A673 (cell line): Measurements from ENCODE around the gene KCNMB3. TPM values are rescaled to one million over a fixed set of nuclear protein-coding genes. Genes with fewer than 3 reads are reported as not detected.

Source experiments
- BruUV-seq: library from RNA; stranded (reverse); fragments of 400-500 nt; replicated peaks from 2 replicates; lab custom pipeline; 2021; lab: Mats Ljungman, UMichigan
- CTCF ChIA-PET: fragments of 300-600 bp; sonication (Branson Sonifier 250); formaldehyde crosslinking; loops from one replicate; lab custom pipeline; 2022; ENCODE audit warnings: antibody characterized with exemption; lab: Charles Lee
- POLR2A ChIA-PET: fragments of 300-600 bp; sonication (Branson Sonifier 250); formaldehyde crosslinking; loops from one replicate; lab custom pipeline; 2022; ENCODE audit warnings: antibody characterized with exemption; ENCODE audit not compliant: low non-redundant PET; lab: Charles Lee
- DNase-seq: peaks from one replicate; pipeline ENCODE4 v3.0.0-alpha.2; 2015; ENCODE audit warnings: low spot score
- H3K27ac ChIP-seq: fragments of 200-600 bp; sonication (generic); 2 replicates; pipeline ENCODE4 v1.5.1; 2016; ENCODE audit warnings: mixed run types, low read depth, mild to moderate bottlenecking, mixed read lengths, antibody characterized with exemption, low read length; ENCODE audit not compliant: poor library complexity, severe bottlenecking
- H3K27me3 ChIP-seq: fragments of 200-600 bp; sonication (generic); replicated peaks from 2 replicates; pipeline ENCODE4 v1.6.1; 2017; ENCODE audit warnings: mixed run types, low read depth, mild to moderate bottlenecking, mixed read lengths, antibody characterized with exemption, low read length; ENCODE audit not compliant: insufficient read depth, poor library complexity
- H3K36me3 ChIP-seq: fragments of 200-600 bp; sonication (generic); 2 replicates; pipeline ENCODE4 v1.6.1; 2016; ENCODE audit warnings: mixed run types, mild to moderate bottlenecking, mixed read lengths, antibody characterized with exemption, low read length; ENCODE audit not compliant: insufficient read depth, poor library complexity, severe bottlenecking
- H3K4me1 ChIP-seq: fragments of 200-600 bp; sonication (generic); 2 replicates; pipeline ENCODE4 v1.6.1; 2017; ENCODE audit warnings: mixed run types, mild to moderate bottlenecking, mixed read lengths, antibody characterized with exemption, low read length; ENCODE audit not compliant: insufficient read depth, poor library complexity, severe bottlenecking
- H3K4me3 ChIP-seq: fragments of 200-600 bp; sonication (generic); 2 replicates; pipeline ENCODE4 v1.5.1; 2016; ENCODE audit warnings: low read depth, mixed run types, mild to moderate bottlenecking, mixed read lengths, low read length; ENCODE audit not compliant: poor library complexity, severe bottlenecking
- H3K9me3 ChIP-seq: fragments of 200-600 bp; sonication (generic); 2 replicates; pipeline ENCODE4 v1.6.1; 2016; ENCODE audit warnings: mixed run types, low read depth, mild to moderate bottlenecking, mixed read lengths, antibody characterized with exemption, low read length; ENCODE audit not compliant: poor library complexity, severe bottlenecking
- EZH2 ChIP-seq: fragments of 200-600 bp; sonication (generic); IDR thresholded peaks from 2 replicates; pipeline ENCODE4 v1.6.1; 2017; ENCODE audit warnings: borderline replicate concordance, low read depth, mild to moderate bottlenecking, mixed read lengths, antibody characterized with exemption, low read length; ENCODE audit not compliant: poor library complexity, severe bottlenecking
- intact Hi-C: fragments of 100-400 bp; cut with micrococcal nuclease; formaldehyde crosslinking; loops from one replicate; pipeline ENCODE4 v1.10.0; 2022; ENCODE audit not compliant: unreplicated experiment
- total RNA-seq: library from RNA; stranded (reverse); gene quantifications from 2 replicates; pipeline ENCODE4 v1.2.3, GENCODE V29; 2021
- TF ChIP-seq, protein P1 (sequence below): fragments of 300-800, 200-600 bp; sonication (generic); conservative IDR thresholded peaks from 2 replicates; pipeline ENCODE4 v1.5.1; 2017; ENCODE audit warnings: low read depth, mild to moderate bottlenecking, antibody characterized with exemption, low read length, moderate library complexity, mixed read lengths

KCNMB3 gene
- total RNA-seq, 1 experiment from 2014 or later = 4.3 TPM

DNA sequence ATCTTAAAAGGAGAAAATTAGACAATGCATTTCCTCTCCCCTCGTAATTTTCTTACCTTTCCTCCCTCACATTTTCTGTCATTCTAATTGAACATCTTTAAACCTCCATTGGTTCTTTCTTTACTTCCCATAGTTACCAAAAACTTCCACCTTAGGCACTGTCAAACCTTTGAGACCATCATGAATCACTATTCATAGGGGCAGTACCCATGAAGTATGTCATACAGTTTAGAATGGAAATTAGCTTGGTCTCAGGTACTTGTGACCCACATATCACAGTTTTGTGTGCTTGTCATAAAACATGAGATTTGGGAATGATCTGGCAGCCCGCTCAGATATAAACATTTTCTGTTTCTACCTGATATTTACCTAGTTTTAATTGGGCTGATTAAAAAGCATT, 50.1 kb downstream of the KCNMB3 start:
- Histone ChIP-seq H3K4me3 (no peak overlapping the region), H3K27ac (no peak overlapping the region), H3K4me1 (no peaks in the 10 kb centered on the region), H3K9me3 (no peaks in the 10 kb centered on the region), H3K36me3 (peaks cover 7% of the 10 kb centered on the region), H3K27me3 (no peaks in the 10 kb centered on the region)
- intact Hi-C loops = no loop called here
- no peak for DNase-seq
- CTCF ChIA-PET = no interaction called here
- TF ChIP-seq EZH2 = no peak
- TF ChIP-seq, protein P1, sequence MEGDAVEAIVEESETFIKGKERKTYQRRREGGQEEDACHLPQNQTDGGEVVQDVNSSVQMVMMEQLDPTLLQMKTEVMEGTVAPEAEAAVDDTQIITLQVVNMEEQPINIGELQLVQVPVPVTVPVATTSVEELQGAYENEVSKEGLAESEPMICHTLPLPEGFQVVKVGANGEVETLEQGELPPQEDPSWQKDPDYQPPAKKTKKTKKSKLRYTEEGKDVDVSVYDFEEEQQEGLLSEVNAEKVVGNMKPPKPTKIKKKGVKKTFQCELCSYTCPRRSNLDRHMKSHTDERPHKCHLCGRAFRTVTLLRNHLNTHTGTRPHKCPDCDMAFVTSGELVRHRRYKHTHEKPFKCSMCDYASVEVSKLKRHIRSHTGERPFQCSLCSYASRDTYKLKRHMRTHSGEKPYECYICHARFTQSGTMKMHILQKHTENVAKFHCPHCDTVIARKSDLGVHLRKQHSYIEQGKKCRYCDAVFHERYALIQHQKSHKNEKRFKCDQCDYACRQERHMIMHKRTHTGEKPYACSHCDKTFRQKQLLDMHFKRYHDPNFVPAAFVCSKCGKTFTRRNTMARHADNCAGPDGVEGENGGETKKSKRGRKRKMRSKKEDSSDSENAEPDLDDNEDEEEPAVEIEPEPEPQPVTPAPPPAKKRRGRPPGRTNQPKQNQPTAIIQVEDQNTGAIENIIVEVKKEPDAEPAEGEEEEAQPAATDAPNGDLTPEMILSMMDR = no peak
- BruUV-seq = no TSS peak
- POLR2A ChIA-PET = no interaction called here

- CTCF ChIA-PET = no interaction called here
Measured at GRCh38 chr3:179196700-179197099, 54.2 kb downstream of the KCNMB3 start.

DNA sequence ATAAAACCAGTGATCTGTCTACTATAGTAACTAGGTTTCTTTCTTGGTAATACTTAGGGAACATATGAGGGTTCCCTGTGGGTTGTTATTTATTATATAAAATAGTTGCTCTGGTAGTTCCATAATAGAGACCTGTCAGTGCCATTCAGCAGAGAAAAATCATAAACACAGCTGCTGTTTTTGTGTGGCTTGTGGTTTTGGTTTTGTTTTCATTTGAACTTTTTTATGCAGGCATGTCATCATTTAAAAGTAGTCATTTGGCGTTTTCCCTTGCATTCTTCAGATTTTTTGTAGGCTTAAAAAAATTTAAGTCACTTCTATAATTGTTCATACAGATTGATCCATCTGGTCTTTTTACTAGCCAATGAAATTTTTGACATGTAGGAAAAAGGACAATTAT, 54.8 kb downstream of the KCNMB3 start:
- no peaks in the 10 kb centered on the region for H3K4me1 ChIP-seq
- H3K27ac ChIP-seq = no peak overlapping the region
- CTCF ChIA-PET = no interaction called here
- no TSS peak for BruUV-seq
- no peak overlapping the region for H3K4me3 ChIP-seq
- peak; percentile 14 for DNase-seq
- no peaks in the 10 kb centered on the region for H3K36me3 ChIP-seq
- no peaks in the 10 kb centered on the region for H3K27me3 ChIP-seq
- no peak for TF ChIP-seq EZH2
- TF ChIP-seq, protein P1 = no peak
- intact Hi-C loops = no loop called here
- POLR2A ChIA-PET = no interaction called here
- no peaks in the 10 kb centered on the region for H3K9me3 ChIP-seq

More at GRCh38 chr3:179196700-179197099, 54.2 kb downstream of the KCNMB3 start:
- no peaks in the 10 kb centered on the region for H3K9me3 ChIP-seq
- intact Hi-C loops = no loop called here
- H3K36me3 ChIP-seq = no peaks in the 10 kb centered on the region
- TF ChIP-seq, protein P1 = no peak
- TF ChIP-seq EZH2 = no peak
- POLR2A ChIA-PET = interaction anchor here (0.6 kb wide), 1 partner anchor 18 kb away, joined by 3 read pairs; no protein-coding TSS in a partner anchor
- no peaks in the 10 kb centered on the region for H3K27me3 ChIP-seq
- H3K27ac ChIP-seq = no peak overlapping the region
- no TSS peak for BruUV-seq
- no peaks in the 10 kb centered on the region for H3K4me1 ChIP-seq
- DNase-seq = no peak
- H3K4me3 ChIP-seq = no peak overlapping the region
